ENCODE data around the gene TMEM119.

The TMEM119 gene

GRCh38 chr12:108643941-108644810 lies 46.3 kb upstream of the TMEM119 start:
- ATAC-seq (ENCODE audit: low read depth): no peak
- no peak overlapping the region for H3K27ac ChIP-seq (ENCODE audit: poor library complexity, severe bottlenecking)

GRCh38 chr12:108642899-108643654 lies 45.2 kb upstream of the TMEM119 start:
- Histone ChIP-seq H3K36me3 (ENCODE audit: low read depth) (peaks cover 35% of the 10 kb centered on the region), H3K9me3 (ENCODE audit: severe bottlenecking) (no peaks in the 10 kb centered on the region)

More at GRCh38 chr12:108643941-108644810, 46.3 kb upstream of the TMEM119 start:
- H3K27me3 ChIP-seq (ENCODE audit: insufficient read depth, poor library complexity, severe bottlenecking): no peaks in the 10 kb centered on the region
- TF ChIP-seq, protein P1, sequence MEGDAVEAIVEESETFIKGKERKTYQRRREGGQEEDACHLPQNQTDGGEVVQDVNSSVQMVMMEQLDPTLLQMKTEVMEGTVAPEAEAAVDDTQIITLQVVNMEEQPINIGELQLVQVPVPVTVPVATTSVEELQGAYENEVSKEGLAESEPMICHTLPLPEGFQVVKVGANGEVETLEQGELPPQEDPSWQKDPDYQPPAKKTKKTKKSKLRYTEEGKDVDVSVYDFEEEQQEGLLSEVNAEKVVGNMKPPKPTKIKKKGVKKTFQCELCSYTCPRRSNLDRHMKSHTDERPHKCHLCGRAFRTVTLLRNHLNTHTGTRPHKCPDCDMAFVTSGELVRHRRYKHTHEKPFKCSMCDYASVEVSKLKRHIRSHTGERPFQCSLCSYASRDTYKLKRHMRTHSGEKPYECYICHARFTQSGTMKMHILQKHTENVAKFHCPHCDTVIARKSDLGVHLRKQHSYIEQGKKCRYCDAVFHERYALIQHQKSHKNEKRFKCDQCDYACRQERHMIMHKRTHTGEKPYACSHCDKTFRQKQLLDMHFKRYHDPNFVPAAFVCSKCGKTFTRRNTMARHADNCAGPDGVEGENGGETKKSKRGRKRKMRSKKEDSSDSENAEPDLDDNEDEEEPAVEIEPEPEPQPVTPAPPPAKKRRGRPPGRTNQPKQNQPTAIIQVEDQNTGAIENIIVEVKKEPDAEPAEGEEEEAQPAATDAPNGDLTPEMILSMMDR (IDR thresholded peaks at IDR 0.05; ENCODE audit: poor library complexity, severe bottlenecking): no peak
- no peak for DNase-seq (ENCODE audit: low spot score)
- H3K4me3 ChIP-seq (ENCODE audit: severe bottlenecking): no peak overlapping the region
- peaks cover 10% of the 10 kb centered on the region for H3K4me1 ChIP-seq (ENCODE audit: insufficient read depth, poor library complexity, severe bottlenecking)
- peaks cover 46% of the 10 kb centered on the region for H3K36me3 ChIP-seq (ENCODE audit: low read depth)
- no peaks in the 10 kb centered on the region for H3K9me3 ChIP-seq (ENCODE audit: severe bottlenecking)

DNA sequence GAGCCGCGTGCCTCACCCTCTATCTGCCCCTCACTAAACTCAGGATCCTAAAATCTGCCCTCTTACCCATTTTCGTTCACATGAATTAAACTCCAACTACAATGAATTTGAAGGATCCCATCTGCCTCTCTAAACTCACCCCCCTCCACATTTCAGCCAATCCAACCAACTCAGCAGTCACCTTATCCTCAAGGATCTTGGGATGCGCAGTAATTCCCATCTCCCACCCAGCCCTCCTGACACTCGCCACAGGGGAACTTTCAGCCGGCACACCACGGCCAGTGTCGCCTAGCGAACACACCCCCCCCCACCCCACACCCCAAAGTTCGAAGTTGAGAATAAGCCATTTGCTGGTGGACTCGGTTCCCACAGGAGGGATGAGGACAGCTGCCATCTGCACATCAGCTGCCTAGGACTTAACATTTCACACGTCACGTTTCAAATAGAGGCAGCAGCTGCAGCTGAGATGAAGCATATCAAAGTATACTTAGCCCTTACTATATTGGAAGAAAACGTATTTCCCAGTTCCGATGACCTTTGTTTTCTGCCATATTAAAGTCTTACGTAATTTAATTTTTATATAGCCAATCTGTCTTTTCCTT lies 44.5 kb upstream of the TMEM119 start:
- no peaks in the 10 kb centered on the region for H3K9me3 ChIP-seq (ENCODE audit: severe bottlenecking)
- H3K27ac ChIP-seq (ENCODE audit: poor library complexity, severe bottlenecking): no peak overlapping the region
- H3K36me3 ChIP-seq (ENCODE audit: low read depth): peaks cover 28% of the 10 kb centered on the region
- H3K27me3 ChIP-seq (ENCODE audit: insufficient read depth, poor library complexity, severe bottlenecking): no peaks in the 10 kb centered on the region
- H3K4me3 ChIP-seq (ENCODE audit: severe bottlenecking): no peak overlapping the region
- H3K4me1 ChIP-seq (ENCODE audit: insufficient read depth, poor library complexity, severe bottlenecking): peaks cover 10% of the 10 kb centered on the region
- DNase-seq (ENCODE audit: low spot score) (no peak), ATAC-seq (ENCODE audit: low read depth) (no peak)
- TF ChIP-seq, protein P1 (IDR thresholded peaks at IDR 0.05; ENCODE audit: poor library complexity, severe bottlenecking): no peak

More at GRCh38 chr12:108642899-108643654, 45.2 kb upstream of the TMEM119 start:
- TF ChIP-seq, protein P1 (IDR thresholded peaks at IDR 0.05; ENCODE audit: poor library complexity, severe bottlenecking): no peak
- no peaks in the 10 kb centered on the region for H3K27me3 ChIP-seq (ENCODE audit: insufficient read depth, poor library complexity, severe bottlenecking)
- ATAC-seq (ENCODE audit: low read depth) (no peak), DNase-seq (ENCODE audit: low spot score) (no peak)
- no peak overlapping the region for H3K27ac ChIP-seq (ENCODE audit: poor library complexity, severe bottlenecking)
- no peak overlapping the region for H3K4me3 ChIP-seq (ENCODE audit: severe bottlenecking)
- peaks cover 10% of the 10 kb centered on the region for H3K4me1 ChIP-seq (ENCODE audit: insufficient read depth, poor library complexity, severe bottlenecking)

GRCh38 chr12:108641446-108642268 lies 43.8 kb upstream of the TMEM119 start:
- no peaks in the 10 kb centered on the region for H3K9me3 ChIP-seq (ENCODE audit: severe bottlenecking)
- TF ChIP-seq, protein P1 (IDR thresholded peaks at IDR 0.05; ENCODE audit: poor library complexity, severe bottlenecking): no peak
- no peak overlapping the region for H3K27ac ChIP-seq (ENCODE audit: poor library complexity, severe bottlenecking)
- no peak overlapping the region for H3K4me3 ChIP-seq (ENCODE audit: severe bottlenecking)
- DNase-seq (ENCODE audit: low spot score): no peak
- no peaks in the 10 kb centered on the region for H3K27me3 ChIP-seq (ENCODE audit: insufficient read depth, poor library complexity, severe bottlenecking)
- H3K36me3 ChIP-seq (ENCODE audit: low read depth): peaks cover 21% of the 10 kb centered on the region
- ATAC-seq (ENCODE audit: low read depth): peak; percentile 3; the same call in 2 of the 3 replicates
- H3K4me1 ChIP-seq (ENCODE audit: insufficient read depth, poor library complexity, severe bottlenecking): peaks cover 10% of the 10 kb centered on the region
